ENCODE results near the gene KCTD4.
"Not testable (repeated sequence)": the region's sequence is repeated elsewhere in the genome, so short reads cannot be mapped to it uniquely, and the experiment has no call there.

Gene KCTD4
- 0 reads per million in 3 experiments for total RNA-seq

DNA sequence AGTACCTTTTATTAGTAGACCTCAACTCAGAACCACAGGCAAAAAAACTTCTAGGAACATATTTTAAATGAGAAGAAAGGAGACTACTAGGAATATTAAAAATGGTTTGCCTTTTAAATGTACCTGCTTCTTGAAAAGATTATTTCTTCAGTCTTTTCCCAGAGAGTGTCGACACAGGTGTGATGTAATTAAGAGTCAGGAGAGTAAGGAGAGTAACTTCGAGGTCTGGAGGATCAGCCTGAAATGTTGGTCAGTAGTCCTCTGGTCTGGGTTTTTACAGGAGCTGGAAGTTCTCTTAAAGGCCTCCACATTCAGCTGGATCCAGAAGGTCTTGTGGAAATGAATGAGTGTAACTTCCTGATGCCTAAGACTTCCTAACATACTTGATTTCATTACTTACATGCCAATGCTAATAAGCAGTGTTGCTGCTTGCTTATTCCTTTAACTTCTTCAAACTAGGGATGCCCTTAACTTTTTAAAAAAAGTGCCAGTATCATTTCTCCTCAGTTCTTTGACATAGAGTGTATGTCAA is at the start of gene KCTD4:
Gene KCTD4 (minus strand): TSS at position 345 of the 532 bp plus-strand sequence. CDS start 6,478 bp downstream, outside the sequence.
- no peak for DNase-seq

DNA sequence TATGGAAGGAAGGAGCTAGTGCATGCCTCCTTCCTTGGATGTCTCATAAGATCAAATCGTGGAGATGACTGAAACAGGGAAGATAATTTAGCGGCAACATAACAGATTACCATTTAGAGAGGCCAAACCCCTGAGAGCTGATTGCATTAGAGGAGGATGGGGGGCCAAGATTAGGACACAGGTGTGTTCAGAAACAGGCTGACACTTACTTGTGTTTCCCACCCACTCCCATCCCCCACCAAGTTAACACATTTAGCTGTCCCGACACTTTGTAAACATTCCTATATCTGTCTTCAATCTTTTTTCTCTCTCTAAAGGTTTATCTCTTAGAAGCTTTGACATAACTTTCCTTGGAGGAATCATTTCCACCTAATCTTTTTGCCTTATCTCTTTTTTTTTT is 48.8 kb upstream of the KCTD4 start:
- DNase-seq: no peak

DNA sequence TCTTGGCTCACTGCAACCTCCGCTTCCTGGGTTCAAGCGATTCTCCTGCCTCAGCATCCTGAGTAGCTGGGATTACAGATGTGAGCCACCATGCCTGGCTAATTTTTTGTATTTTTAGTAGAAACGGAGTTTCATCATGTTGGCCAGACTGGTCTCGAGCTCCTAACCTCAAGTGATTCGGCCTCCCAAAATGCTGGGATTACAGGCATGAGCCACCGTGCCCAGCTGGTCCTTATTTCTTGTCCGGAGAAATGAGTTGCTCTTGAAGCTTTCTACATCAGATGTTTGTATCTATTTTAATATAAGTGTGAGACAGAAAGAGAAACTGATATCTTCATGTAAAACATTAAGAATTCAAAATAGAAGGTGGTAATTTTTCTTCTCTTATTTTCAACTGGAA is 43.9 kb upstream of the KCTD4 start:
- DNase-seq: not testable (repeated sequence)

DNA sequence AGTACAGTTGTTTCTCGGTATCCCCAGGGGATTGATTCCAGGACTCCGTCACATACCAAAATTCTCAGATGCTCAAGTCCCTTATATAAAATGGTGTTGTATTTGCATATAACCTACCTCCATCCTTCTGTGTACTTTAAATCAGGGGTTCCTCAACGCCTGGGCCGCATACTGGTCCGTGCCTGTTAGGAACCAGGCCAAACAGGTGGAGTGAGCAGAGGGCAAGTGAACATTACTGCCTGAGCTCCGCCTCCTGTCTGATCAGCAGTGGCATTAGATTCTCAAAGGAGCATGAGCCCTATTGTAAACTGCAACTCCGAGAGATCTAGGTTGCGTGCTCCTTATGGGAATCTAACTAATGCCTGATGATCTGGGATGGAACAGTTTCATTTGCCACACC is 42.2 kb upstream of the KCTD4 start:
- DNase-seq: no peak

DNA sequence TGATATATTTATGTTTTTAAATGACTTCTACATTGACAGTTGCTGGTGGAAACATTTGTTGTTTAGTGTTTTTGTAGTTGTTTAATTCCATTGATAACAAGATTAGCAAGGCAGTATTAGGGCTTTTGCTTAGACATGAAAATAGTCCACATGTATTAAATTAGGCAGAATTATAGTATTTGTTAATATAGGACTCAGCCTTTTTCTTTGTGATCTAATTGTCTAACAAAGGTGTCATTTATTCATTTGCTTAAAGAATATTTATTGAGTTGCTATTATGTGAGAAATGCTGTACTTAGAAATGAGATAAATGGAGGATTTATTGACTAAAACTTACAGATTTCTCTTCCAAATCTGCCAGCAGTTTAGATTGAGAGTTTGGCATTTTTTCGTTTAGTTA is 41.7 kb upstream of the KCTD4 start:
- DNase-seq: no peak

DNA sequence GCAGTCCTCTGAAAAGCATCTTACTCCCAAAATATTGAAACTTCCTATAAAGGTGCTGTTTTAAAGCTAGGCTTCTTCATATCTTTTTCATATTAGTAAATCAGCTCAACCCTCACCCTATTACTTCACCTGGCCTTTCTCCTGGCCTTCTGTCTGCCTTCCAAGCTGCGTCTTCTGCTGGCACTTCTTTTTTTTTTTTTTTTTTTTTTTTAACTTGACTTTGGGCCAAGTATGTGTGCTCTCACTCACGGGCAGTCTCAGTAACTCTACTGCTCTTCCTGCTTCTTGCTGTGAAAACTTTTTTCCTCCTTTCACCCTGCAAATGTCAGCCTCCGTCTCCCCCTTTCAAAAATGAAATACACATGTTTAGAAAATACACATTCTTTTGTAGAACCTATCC is 41.2 kb upstream of the KCTD4 start:
- no peak for DNase-seq

DNA sequence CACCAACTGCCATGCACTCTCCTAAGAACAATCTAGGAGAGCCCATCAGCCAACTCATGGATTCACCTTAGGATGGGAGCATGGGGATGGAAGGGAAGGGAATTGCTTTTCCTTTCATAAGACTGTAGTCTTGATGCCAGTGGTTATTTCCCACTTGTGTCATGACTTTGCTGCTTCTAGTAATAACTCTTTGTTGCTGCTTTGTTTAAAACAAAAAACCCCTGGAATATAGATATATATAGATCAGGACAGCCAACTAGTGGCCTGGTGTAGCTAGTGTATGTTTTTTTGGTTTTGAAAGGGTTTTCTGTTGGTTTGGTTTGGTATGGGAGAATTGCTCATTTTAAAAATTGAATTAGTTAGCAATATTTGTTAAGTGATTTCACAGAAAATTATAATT is 39.3 kb upstream of the KCTD4 start:
- no peak for DNase-seq

DNA sequence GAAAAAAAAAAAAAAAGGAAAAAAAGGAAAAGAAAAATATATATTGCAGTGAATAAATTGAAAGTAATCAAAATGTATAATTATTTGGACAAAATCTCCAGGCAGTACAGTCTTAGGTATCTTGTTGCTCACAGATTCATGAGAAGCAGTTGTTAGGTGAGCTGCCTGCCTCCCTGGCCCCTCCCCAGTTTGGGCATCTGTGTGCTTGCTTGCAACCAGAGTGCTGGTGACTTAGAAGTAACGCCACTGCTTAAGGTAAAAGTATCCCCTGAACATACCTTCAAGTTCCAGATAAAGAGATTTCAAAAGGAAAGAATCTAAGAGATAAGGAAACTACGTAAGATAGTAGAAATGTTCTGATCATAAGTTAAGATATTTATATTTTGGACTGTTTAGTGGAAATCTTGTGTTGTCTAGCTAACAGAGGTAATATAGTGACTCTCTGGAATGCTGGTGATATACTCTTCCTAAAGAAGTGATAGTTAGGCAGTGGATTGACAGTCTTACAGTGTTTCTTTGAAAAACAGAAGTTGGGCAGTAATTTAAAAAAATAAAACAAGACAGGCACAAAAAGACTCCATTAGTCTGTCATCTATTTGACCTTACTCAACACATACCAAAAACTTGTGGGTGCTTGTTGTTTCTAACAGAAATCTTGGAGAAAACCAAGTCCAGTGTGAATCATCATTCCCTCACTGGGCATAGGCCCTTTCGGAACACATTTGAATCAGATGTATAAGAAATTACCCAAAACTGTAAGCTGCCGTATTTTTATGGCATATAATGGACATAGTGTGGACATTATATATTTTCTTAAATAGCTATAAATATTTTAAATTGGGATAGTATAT is 38.3 kb upstream of the KCTD4 start:
- DNase-seq: no peak

DNA sequence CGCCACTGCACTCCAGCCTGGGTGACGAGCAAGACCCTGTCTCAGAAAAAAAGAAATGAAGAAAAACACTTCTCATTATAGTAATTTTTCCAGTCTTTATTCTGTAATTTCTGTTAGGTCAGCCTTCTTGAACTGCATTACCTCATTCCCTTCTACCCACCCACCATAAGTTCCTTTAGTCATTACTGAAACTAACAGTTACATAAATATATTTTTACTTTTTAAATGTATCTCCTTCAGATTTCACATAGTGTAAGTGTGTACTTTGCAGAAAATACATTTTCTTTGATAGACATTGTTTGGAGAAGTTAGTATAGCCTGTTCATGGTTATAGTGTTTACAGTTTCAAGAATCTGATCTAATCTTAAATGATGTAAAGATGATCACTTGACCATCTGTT is 31.7 kb upstream of the KCTD4 start:
- DNase-seq: no peak

DNA sequence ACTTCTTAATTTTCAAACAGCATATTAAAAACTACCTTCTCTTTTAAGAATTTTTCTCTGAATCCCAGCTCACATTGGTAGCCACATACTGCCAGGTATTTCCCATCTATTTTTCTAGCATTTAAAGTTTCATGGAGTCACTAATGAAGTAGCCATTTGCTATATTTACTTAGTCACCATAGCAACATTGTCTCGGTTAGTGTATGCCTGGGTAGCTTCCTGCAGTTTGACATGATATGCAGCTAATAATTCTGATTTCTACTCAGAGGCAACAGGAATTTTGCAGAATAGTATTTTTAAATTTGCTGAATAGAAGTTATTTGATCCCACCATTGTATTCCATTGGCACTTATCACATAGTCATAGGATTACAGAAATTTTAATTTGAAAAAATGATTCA is 30.9 kb upstream of the KCTD4 start:
- DNase-seq: no peak

DNA sequence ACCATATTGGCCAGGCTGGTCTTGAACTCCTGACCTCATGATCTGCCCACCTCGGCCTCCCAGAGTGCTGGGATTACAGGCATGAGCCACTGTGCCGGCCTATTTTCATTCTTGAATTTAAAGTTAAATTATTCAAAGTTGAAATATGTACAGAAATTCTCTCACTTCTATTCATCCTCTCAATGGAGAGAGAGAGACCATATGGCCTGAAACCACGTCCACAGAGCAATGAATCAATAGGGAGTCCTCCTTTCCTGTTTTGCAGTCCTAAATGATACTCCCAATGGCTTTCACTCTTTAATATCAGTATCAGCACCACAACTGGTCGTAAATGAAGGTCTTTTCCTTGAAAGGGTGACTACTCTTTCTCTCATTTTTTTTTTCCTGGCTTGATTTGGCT is 30.5 kb upstream of the KCTD4 start:
- no peak for DNase-seq

DNA sequence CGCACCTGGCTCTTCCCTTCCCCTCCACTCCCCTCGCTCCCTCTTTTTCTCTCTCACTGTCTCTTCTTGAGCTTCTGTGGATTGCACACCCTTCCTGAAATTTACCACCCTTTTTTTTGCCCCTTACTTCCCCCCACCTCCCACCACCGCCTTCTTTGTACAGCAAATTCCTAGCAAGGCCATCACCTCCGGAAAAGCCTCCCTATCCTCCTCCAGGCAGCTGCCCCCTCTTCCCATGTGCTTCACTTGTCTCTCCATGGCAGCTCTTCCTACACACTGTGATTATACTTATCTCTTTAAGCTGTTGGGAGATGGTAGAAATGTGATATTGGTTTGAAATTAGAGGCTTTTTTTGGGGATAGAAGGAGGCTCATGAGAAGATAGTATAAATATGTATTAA is 28.3 kb upstream of the KCTD4 start:
- no peak for DNase-seq

DNA sequence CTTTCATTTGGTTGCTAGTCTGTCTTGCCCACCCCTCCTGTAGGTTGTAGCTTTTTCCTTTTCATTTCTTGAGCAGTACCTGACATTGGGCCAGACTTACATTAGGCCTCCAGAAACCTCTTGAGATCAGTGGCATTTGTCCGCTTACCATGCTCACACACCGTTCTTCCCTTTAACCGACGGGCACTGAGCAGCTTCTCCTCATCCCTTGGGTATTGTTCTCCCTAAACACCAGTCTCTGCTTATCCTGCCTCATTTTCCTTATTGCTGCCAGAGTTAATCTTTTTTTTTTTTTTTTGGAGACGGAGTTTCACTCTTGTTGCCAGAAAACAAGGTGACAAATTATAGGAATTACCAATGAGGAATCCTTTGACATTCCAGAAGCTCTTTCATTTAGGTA is 27.2 kb upstream of the KCTD4 start:
- no peak for DNase-seq

DNA sequence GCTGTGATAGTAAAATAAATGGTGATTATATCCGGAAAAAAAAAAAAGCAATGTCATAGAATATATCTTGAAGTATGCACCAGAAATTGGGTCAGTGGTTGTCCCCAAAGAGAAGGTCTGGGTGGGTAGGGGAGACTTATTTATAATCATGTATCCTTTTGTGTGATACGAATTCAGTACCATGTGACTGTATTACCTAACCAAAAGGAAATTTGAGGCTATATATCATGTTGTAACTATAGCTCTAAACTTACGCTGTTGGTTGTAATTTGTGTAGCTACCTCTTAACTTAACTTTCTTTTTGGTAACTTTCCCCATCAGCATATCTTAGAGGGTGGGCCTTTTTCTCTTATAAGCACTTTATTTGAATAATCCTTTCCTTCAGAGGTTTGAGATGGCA is 25.2 kb upstream of the KCTD4 start:
- DNase-seq: no peak

DNA sequence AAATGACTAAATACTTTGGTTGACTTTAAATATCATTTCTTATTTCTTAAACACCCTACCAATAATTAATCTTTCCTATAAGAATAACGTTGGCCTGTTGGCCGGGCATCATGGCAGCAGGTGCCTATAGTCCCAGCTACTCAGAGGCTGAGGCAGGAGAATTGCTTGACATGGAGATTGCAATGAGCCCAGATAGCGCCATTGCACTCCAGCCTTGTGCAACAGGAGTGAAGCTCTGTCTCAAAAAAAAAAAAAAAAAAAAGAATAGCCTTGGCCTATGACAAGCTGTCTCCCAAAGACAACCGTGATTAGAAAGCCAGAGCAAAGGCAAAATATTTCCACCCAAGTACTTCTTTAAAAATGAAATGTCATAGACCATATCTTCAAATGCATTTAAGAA is 24.5 kb upstream of the KCTD4 start:
- DNase-seq: no peak

DNA sequence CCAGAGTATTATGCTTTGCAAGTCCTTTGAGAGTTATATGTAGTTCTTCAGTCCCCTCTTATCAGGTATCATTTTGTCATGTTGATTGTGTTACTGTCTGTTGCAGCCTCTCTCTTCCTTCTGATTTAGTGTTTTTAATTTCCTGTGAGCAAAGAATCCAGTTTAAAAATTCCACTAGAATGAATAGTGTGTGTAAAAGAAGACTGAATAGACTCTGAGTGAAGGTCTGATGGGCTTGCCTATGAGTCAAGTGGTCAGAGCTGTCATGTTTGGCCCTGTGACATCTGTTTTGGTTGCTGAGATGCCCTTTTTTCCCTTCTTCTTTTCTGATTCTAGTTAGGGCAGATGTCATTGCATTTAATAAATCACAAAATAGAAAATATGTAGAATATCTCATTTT is 23.3 kb upstream of the KCTD4 start:
- no peak for DNase-seq

DNA sequence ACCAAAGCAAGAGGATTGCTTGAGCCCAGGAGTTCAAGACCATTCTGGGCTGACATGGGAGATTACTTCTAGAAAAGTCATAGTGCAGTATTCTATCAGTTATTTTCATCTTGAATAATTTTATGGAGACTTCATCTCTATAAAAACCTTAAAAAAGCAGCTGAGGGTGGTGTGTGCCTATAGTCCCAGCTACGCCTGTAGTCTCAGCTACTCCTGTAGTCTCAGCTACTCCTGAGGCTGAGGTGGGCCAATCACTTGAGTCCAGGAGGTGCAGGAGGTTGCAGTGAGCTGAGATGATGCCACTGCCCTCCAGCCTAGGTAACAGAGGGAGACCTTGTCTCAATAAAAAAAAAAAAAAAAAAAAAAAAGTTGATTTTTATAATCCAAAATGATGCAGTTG is 22.1 kb upstream of the KCTD4 start:
- no peak for DNase-seq

DNA sequence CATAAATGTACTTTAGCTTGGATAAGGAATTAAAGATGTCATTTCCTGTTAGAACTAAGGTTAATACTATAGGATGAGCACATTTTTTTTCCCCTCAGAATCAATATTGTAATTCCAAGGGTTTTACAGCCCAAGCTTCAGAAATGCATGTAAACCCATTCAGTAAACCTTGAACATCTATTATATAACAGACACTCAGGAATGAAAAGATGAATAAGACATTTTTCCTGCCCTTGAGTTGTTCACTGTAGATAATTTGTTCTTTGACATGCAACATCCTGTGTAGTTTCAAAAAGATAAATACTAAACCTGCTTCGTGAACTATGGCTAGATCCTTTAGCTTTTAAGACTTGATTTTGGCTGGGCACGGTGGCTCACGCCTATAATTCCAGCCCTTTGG is 21.7 kb upstream of the KCTD4 start:
- no peak for DNase-seq

DNA sequence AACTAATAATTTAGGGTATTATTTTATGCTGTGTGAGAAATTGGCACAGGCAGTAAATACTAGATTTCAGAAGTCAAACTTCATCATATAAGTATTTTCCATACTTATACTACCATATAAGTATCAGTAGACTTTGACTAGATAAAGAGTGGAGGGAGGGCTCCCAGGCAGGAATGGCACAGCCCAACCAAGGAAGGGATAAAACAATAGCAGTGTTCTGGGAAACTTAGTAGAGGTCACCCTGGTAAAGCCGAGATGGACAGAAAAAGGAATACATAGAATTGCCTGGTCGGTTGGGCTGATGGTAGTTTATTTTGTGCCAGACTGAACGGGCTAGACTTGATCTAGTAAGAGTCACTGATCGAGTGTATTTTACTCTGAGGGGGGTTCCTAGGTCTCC is 19.6 kb upstream of the KCTD4 start:
- no peak for DNase-seq

DNA sequence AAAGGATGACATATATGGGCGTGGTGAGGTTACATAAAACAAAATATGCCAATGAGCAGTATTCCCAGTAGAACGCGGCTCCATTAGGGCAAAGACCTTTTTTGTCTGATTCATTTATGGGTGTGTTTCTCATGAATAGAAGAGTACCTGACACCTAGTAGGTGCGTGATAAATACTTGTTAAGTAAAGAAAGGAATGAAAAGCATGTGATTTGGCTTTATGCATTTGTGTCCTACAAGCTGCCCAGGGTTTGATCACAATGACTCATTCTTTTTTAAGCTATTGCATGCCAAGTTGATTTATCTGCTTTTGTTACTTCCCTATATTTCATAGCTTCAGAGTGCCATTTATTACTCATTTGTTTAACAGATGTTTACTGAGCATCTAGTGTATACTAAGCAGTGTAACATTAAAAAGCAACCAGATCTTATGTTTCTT is 19.1 kb upstream of the KCTD4 start:
- no peak for DNase-seq

DNA sequence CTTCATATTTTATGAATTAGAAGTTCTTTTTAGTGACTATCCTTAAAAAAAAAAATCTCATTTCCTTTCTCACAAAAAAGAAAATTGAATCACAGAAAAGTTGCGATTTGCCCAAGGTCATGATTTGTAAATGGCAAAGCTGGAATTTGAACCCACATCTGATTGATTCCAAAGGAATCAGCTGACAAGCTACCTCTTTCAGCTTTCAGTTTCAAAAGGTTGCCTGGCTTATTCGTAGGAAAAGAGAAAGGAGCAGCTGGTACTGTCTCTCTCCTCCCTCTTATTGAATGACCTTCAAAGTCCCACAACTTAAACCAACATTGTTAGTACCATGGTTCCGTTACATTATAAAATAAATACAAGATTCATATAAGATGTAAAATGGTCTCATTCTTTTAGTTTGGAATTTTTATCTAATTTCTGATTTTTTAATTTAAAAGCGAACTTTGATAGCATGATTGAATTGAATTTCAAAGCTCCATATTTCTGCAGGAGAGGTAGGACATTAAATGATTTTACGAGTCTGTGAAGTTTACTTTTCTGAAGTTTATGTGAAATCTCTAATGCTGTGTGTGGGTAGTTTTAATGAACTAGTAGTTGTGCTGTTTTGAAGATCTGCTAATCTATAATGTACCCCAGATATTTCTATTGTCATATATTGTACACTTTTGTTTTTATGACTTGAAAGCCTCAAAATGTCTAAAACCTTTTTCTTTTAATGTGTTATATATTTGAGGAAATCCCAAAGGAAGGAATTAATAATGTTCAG is 18.5 kb upstream of the KCTD4 start:
- DNase-seq: no peak

DNA sequence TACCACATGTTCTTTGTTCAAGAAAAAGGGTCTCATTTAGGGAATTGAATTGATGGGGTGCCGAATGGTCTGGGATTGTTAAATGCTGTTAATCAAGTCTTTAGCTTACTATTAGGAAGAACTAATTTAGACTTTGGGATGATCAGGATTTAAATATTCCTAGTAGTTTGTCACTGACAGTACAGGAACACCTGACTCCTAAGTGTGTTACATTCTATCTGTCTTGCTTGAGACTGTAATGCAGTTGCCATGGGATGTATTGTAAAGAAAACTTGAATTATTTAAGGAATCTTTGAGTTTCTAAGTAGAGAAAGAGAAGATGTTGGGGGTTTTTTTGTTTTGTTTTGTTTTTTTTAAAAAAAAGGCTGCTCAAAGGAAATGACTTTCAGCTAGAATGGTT is 17.8 kb upstream of the KCTD4 start:
- no peak for DNase-seq

DNA sequence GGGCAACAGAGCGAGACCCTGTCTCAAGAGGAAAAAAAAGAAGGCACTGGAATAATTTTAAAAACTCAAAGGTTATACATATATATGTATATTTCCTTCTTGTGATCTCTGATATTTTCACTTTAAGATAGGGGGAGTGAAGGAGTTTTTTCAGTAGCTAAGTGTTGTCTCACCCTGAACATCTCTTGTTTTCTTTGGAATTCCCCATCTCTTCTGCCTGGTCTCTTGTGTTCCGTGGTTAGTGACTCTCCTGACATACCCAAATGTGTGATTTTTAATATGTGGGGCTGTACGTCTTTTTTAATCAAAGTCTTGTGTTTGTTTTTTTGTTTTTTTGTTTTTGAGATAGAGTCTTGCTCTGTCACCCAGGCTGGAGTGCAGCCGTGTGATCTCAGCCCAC is 15.3 kb upstream of the KCTD4 start:
- DNase-seq: no peak
